SK-N-SH treated with all-trans-retinoic acid at 6 μM for 48 hours (cell line): ENCODE data around the gene BABAM2.
A peak's percentile ranks its signal among the peaks of the same experiment; 100 is the strongest.

Experiments
- ATAC-seq: fragments of 200-7000 bp; cut with Tn5 transposase; 3 replicates; pipeline ENCODE4 v1.9.1; 2020; ENCODE audit warnings: mild to moderate bottlenecking, moderate library complexity
- BACH2 ChIP-seq: fragments of 250-450 bp; sonication (Bioruptor Pico); IDR thresholded peaks from 2 replicates; pipeline ENCODE4 v1.9.0; 2021; ENCODE audit warnings: mild to moderate bottlenecking, borderline replicate concordance
- CSDC2 ChIP-seq: fragments of 250-450 bp; sonication (Bioruptor Pico); IDR thresholded peaks from 2 replicates; pipeline ENCODE4 v1.5.0; 2020; ENCODE audit warnings: mild to moderate bottlenecking, moderate library complexity
- CSRNP3 ChIP-seq: fragments of 250-450 bp; sonication (Bioruptor Pico); IDR thresholded peaks from 2 replicates; pipeline ENCODE4 v1.5.1; 2021; ENCODE audit warnings: mild to moderate bottlenecking, moderate library complexity
- ESRRG ChIP-seq: fragments of 250-450 bp; sonication (Bioruptor Pico); IDR thresholded peaks from 2 replicates; pipeline ENCODE4 v1.6.1; 2021; ENCODE audit warnings: mild to moderate bottlenecking
- GLIS3 ChIP-seq: fragments of 250-450 bp; sonication (Bioruptor Pico); IDR thresholded peaks from 2 replicates; pipeline ENCODE4 v1.5.0; 2020; ENCODE audit warnings: mild to moderate bottlenecking, moderate library complexity
- ISL1 ChIP-seq: fragments of 250-450 bp; sonication (Bioruptor Pico); IDR thresholded peaks from 2 replicates; pipeline ENCODE4 v2.1.2; 2022; ENCODE audit warnings: mild to moderate bottlenecking, moderate library complexity
- OSR1 ChIP-seq: fragments of 250-450 bp; sonication (Bioruptor Pico); IDR thresholded peaks from 2 replicates; pipeline ENCODE4 v1.8.0; 2022; ENCODE audit warnings: moderate library complexity, mild to moderate bottlenecking, inconsistent platforms
- PPARA ChIP-seq: fragments of 250-450 bp; sonication (Bioruptor Pico); IDR thresholded peaks from 2 replicates; pipeline ENCODE4 v1.5.0; 2020; ENCODE audit warnings: mild to moderate bottlenecking, borderline replicate concordance
- SNAI2 ChIP-seq: fragments of 250-450 bp; sonication (Bioruptor Pico); IDR thresholded peaks from 2 replicates; pipeline ENCODE4 v1.5.0; 2020; ENCODE audit warnings: mild to moderate bottlenecking, moderate library complexity
- TCF4 ChIP-seq: fragments of 250-450 bp; sonication (Bioruptor Pico); IDR thresholded peaks from 2 replicates; pipeline ENCODE4 v1.8.0; 2021; ENCODE audit warnings: mild to moderate bottlenecking, moderate library complexity, borderline replicate concordance
- TOX ChIP-seq: fragments of 250-450 bp; sonication (Bioruptor Pico); IDR thresholded peaks from 2 replicates; pipeline ENCODE4 v1.8.0; 2021; ENCODE audit warnings: mild to moderate bottlenecking, moderate library complexity, borderline replicate concordance
- ZC3H10 ChIP-seq: fragments of 250-450 bp; sonication (Bioruptor Pico); IDR thresholded peaks from 2 replicates; pipeline ENCODE4 v1.5.1; 2021; ENCODE audit warnings: mild to moderate bottlenecking, moderate library complexity
- ZFP3 ChIP-seq: fragments of 250-450 bp; sonication (Bioruptor Pico); IDR thresholded peaks from 2 replicates; pipeline ENCODE4 v1.5.0; 2020; ENCODE audit warnings: mild to moderate bottlenecking, moderate library complexity
- ZFP30 ChIP-seq: fragments of 450-650 bp; formaldehyde crosslinking; IDR thresholded peaks from 2 replicates; pipeline ENCODE4 v1.5.0; 2022; ENCODE audit warnings: mild to moderate bottlenecking, moderate library complexity
- ZNF565 ChIP-seq: fragments of 450-650 bp; formaldehyde crosslinking; conservative IDR thresholded peaks from 2 replicates; pipeline ENCODE4 v1.5.0; 2020; ENCODE audit warnings: low read depth, mild to moderate bottlenecking, moderate library complexity
- ZNF70 ChIP-seq: fragments of 450-650 bp; formaldehyde crosslinking; IDR thresholded peaks from 2 replicates; pipeline ENCODE4 v1.5.0; 2020; ENCODE audit warnings: mild to moderate bottlenecking, moderate library complexity
- ZNF8 ChIP-seq: fragments of 450-650 bp; formaldehyde crosslinking; IDR thresholded peaks from 2 replicates; pipeline ENCODE4 v1.5.0; 2020; ENCODE audit warnings: mild to moderate bottlenecking, moderate library complexity
- TF ChIP-seq, protein P1 (sequence below): fragments of 250-450 bp; sonication (Bioruptor Pico); IDR thresholded peaks from 2 replicates; pipeline ENCODE4 v1.5.0; 2020; ENCODE audit warnings: mild to moderate bottlenecking, moderate library complexity
- TF ChIP-seq, protein P2 (sequence below): fragments of 250-450 bp; sonication (Bioruptor Pico); IDR thresholded peaks from 2 replicates; pipeline ENCODE4 v1.8.0; 2020; ENCODE audit warnings: mild to moderate bottlenecking, moderate library complexity, borderline replicate concordance

Gene BABAM2

DNA sequence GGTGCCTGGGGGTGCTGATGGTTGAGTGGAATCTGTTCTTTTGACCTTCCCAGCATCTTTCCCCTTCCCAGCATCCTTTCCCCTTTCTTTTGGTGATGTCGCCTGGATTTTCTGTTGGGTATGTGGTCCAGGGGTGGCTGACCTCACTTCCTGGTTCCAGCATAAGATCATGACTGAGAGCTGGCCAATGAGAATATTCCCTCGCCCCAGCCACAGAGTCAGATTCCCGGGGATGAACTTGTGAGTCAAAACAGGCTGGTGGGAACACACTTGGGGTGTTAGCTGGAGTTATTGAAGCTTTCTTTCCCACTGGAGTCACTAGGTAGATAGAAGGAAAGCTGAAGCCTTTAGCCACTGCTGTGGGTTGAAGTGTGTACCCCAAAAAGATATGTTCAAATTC lies 474.1 kb downstream of the BABAM2 start:
- TF ChIP-seq, protein P1, sequence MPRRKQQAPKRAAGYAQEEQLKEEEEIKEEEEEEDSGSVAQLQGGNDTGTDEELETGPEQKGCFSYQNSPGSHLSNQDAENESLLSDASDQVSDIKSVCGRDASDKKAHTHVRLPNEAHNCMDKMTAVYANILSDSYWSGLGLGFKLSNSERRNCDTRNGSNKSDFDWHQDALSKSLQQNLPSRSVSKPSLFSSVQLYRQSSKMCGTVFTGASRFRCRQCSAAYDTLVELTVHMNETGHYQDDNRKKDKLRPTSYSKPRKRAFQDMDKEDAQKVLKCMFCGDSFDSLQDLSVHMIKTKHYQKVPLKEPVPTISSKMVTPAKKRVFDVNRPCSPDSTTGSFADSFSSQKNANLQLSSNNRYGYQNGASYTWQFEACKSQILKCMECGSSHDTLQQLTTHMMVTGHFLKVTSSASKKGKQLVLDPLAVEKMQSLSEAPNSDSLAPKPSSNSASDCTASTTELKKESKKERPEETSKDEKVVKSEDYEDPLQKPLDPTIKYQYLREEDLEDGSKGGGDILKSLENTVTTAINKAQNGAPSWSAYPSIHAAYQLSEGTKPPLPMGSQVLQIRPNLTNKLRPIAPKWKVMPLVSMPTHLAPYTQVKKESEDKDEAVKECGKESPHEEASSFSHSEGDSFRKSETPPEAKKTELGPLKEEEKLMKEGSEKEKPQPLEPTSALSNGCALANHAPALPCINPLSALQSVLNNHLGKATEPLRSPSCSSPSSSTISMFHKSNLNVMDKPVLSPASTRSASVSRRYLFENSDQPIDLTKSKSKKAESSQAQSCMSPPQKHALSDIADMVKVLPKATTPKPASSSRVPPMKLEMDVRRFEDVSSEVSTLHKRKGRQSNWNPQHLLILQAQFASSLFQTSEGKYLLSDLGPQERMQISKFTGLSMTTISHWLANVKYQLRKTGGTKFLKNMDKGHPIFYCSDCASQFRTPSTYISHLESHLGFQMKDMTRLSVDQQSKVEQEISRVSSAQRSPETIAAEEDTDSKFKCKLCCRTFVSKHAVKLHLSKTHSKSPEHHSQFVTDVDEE (CRISPR knock-in tag), result no peak
- no peak for ATAC-seq

- TF ChIP-seq ZC3H10 (no peak), CSRNP3 (CRISPR knock-in tag) (no peak), ZNF8 (CRISPR knock-in tag) (no peak), GLIS3 (CRISPR knock-in tag) (no peak), OSR1 (CRISPR knock-in tag) (no peak), CSDC2 (no peak), ZFP30 (no peak), BACH2 (CRISPR knock-in tag) (no peak), SNAI2 (no peak), ZNF565 (CRISPR knock-in tag) (no peak), TCF4 (CRISPR knock-in tag) (no peak)
- TF ChIP-seq, protein P1 (CRISPR knock-in tag), result no peak
- peak; percentile 15 for ATAC-seq
Observed at GRCh38 chr2:28365158-28365557, 474.6 kb downstream of the BABAM2 start.

GRCh38 chr2:28366149-28366495 lies 475.6 kb downstream of the BABAM2 start:
- no peak for ATAC-seq
- TF ChIP-seq CSRNP3 (CRISPR knock-in tag) (no peak), PPARA (CRISPR knock-in tag) (no peak), GLIS3 (CRISPR knock-in tag) (no peak), ZC3H10 (no peak), OSR1 (CRISPR knock-in tag) (no peak), ZFP3 (CRISPR knock-in tag) (no peak)

GRCh38 chr2:28366496-28367282 lies 476.2 kb downstream of the BABAM2 start:
- peak; percentile 66 for ATAC-seq

GRCh38 chr2:28367667-28368356 lies 477.3 kb downstream of the BABAM2 start:
- ATAC-seq, result no peak
- TF ChIP-seq GLIS3 (CRISPR knock-in tag) (no peak), ZNF565 (CRISPR knock-in tag) (no peak), PPARA (CRISPR knock-in tag) (no peak), ISL1 (CRISPR knock-in tag) (no peak), ZNF70 (CRISPR knock-in tag) (no peak), TOX (CRISPR knock-in tag) (no peak), ZFP3 (CRISPR knock-in tag) (no peak), CSDC2 (no peak)
- TF ChIP-seq, protein P2, sequence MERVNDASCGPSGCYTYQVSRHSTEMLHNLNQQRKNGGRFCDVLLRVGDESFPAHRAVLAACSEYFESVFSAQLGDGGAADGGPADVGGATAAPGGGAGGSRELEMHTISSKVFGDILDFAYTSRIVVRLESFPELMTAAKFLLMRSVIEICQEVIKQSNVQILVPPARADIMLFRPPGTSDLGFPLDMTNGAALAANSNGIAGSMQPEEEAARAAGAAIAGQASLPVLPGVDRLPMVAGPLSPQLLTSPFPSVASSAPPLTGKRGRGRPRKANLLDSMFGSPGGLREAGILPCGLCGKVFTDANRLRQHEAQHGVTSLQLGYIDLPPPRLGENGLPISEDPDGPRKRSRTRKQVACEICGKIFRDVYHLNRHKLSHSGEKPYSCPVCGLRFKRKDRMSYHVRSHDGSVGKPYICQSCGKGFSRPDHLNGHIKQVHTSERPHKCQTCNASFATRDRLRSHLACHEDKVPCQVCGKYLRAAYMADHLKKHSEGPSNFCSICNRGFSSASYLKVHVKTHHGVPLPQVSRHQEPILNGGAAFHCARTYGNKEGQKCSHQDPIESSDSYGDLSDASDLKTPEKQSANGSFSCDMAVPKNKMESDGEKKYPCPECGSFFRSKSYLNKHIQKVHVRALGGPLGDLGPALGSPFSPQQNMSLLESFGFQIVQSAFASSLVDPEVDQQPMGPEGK, result no peak
- TF ChIP-seq, protein P1 (CRISPR knock-in tag), result no peak

More at GRCh38 chr2:28366496-28367282, 476.2 kb downstream of the BABAM2 start:
- 0 out of 2 replicates have a peak, but pooled peaks have one; percentile 30 for TF ChIP-seq ZFP3 (CRISPR knock-in tag)
- 0 out of 2 replicates have a peak, but pooled peaks have one; percentile 9 for TF ChIP-seq ISL1 (CRISPR knock-in tag)
- TF ChIP-seq ESRRG (CRISPR knock-in tag), result no peak
